Thyroid gland (tissue), 4 donors: ENCODE data around the gene ABCC4.

Experiments used
- CTCF ChIP-seq, 6 experiments: fragments of 200-600 bp in 3 of 6; fragments of 450-650 bp in 3 of 6; sonication (generic) in 3 of 6; IDR thresholded peaks; one replicate each; pipeline ENCODE4 v1.5.1; 2016 to 2019; ENCODE audit warnings: antibody characterized with exemption in 6 of 6, mild to moderate bottlenecking in 2 of 6, inconsistent platforms in 1 of 6, moderate library complexity in 1 of 6
- POLR2A ChIP-seq, 2 donors: fragments of 450-650 bp; IDR thresholded peaks; one replicate each; pipeline ENCODE4 v1.6.1; 2017; ENCODE audit warnings: antibody characterized with exemption in 2 of 2, mild to moderate bottlenecking in 2 of 2, moderate library complexity in 1 of 2

DNA sequence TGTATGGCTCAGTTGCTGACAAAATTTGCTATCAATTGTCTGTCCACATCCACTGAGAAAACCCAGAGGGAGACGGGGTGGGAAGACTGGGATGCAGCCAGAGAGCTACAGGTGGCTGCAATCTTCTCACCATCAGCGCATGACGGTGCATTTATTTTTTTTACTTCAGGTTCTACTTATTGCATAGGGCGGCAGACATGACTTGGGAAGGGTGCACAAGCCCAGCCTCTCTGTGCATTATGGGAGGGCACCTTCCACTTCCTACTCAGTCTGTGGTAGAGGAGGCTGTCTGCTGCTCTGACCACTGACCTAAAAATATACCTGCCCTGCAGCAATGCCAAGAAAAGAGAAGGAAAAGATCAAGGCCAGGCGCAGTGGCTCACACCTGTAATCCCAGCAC lies 73.1 kb downstream of the ABCC4 start:
- TF ChIP-seq CTCF (IDR thresholded peaks at IDR 0.05) (no peak), POLR2A (IDR thresholded peaks at IDR 0.05) (no peak)
